Upper lobe of left lung (tissue), 4 donors: ENCODE results near the gene HAUS2.

Experiments used
- POLR2A ChIP-seq, 4 donors: fragments of 450-650 bp; IDR thresholded peaks; one replicate each; pipeline ENCODE4 v1.5.1; 2016 to 2017; ENCODE audit warnings: antibody characterized with exemption in 4 of 4, mild to moderate bottlenecking in 2 of 4
- POLR2AphosphoS5 ChIP-seq, 2 donors: sonication (generic); formaldehyde crosslinking; IDR thresholded peaks; one replicate each; pipeline ENCODE4 v1.5.1; 2017; ENCODE audit warnings: antibody characterized with exemption in 2 of 2
- TF ChIP-seq, protein P1 (sequence below), 6 experiments: fragments of 450-650 bp in 4 of 6; fragments of 200-600 bp in 2 of 6; sonication (generic) in 2 of 6; IDR thresholded peaks; one replicate each; pipeline ENCODE4 v1.5.1; 2016 to 2019; ENCODE audit warnings: antibody characterized with exemption in 6 of 6

GRCh38 chr15:42553554-42553953 lies 4.9 kb downstream of the HAUS2 start:
- TF ChIP-seq, protein P1, sequence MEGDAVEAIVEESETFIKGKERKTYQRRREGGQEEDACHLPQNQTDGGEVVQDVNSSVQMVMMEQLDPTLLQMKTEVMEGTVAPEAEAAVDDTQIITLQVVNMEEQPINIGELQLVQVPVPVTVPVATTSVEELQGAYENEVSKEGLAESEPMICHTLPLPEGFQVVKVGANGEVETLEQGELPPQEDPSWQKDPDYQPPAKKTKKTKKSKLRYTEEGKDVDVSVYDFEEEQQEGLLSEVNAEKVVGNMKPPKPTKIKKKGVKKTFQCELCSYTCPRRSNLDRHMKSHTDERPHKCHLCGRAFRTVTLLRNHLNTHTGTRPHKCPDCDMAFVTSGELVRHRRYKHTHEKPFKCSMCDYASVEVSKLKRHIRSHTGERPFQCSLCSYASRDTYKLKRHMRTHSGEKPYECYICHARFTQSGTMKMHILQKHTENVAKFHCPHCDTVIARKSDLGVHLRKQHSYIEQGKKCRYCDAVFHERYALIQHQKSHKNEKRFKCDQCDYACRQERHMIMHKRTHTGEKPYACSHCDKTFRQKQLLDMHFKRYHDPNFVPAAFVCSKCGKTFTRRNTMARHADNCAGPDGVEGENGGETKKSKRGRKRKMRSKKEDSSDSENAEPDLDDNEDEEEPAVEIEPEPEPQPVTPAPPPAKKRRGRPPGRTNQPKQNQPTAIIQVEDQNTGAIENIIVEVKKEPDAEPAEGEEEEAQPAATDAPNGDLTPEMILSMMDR (IDR thresholded peaks at IDR 0.05), result no peak
- TF ChIP-seq POLR2AphosphoS5 (IDR thresholded peaks at IDR 0.05) (no peak), POLR2A (IDR thresholded peaks at IDR 0.05) (no peak)
